H1 (cell line): ENCODE results near the gene GNGT2. TPM values are rescaled to one million over a fixed set of nuclear protein-coding genes. Genes with fewer than 3 reads are reported as not detected.

Experiments
- POU5F1 ChIP-seq: IDR thresholded peaks from 2 replicates; pipeline ENCODE4 v1.6.1; 2011; ENCODE audit warnings: low read depth, mild to moderate bottlenecking, low read length, moderate library complexity
- polyA plus RNA-seq, 7 experiments: library from polyadenylated mRNA; depleted of rRNA in 3 of 7; stranded (reverse) in 5 of 7; unstranded in 2 of 7; fragments of >200 nt in 5 of 7; fragments of 200-250 nt in 2 of 7; gene quantifications; 1 replicate in 5 of 7; 2 replicates in 1 of 7; 4 replicates in 1 of 7; pipeline versions ENCODE4 v1.2.1 to v1.2.3, GENCODE V29; 2011 to 2013; ENCODE audit warnings: missing spikeins in 2 of 7, mixed read lengths in 2 of 7
- total RNA-seq: library from RNA; stranded (reverse); fragmentation: NEBNext Ultra II Directional; extraction: Animal tissue kit (Norgen Biotek cat#: 25700); gene quantifications from 2 replicates; pipeline ENCODE4 v1.2.1, GENCODE V29; 2021

The GNGT2 gene
- total and polyA plus RNA-seq, 2 of the 8 experiments (the other 6 are each of a cell fraction or from before 2014, with no cell fraction given): 1.3 to 1.4 TPM

DNA sequence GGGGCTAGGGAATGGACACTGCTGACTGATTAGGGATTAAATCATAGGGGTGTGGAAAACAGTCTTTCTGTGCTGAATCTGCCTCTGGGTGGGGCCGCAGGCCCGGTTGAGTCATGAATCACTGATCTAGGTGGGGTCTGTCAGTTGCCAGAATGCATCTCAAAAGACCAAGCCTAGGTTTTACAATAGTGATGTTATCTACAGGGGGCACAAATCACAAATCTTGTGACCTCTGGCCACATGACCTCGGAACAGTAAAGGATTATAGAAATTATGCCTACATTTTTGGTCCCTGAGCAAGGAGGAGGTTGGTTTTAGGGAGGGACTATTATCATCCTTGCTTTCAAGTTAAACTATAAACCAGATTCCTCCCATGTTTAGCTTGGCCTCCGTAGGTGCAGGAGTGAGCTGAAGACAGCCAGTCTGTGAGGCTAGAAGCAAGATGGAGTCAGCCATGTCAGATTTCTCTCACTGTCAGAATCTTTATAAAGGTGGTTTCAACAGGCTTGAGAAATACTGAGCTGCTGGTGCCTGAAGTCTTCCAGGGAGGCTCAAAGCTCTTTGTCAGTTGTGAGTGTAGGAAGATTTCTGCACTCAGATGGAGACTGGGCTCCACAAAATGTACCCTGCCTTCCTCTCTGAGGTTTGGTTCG is 12.9 kb downstream of the GNGT2 start (continued):
- no peak for TF ChIP-seq POU5F1
